ENCODE results near the gene RAET1L. TPM values are rescaled to one million over a fixed set of nuclear protein-coding genes. Genes with fewer than 3 reads are reported as not detected.
"Not testable (repeated sequence)": the region's sequence is repeated elsewhere in the genome, so short reads cannot be mapped to it uniquely, and the experiment has no call there.

RAET1L gene, protein sequence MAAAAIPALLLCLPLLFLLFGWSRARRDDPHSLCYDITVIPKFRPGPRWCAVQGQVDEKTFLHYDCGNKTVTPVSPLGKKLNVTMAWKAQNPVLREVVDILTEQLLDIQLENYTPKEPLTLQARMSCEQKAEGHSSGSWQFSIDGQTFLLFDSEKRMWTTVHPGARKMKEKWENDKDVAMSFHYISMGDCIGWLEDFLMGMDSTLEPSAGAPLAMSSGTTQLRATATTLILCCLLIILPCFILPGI
- total RNA-seq (not detected), polyA plus RNA-seq (not detected)
- long read RNA-seq, donor 1 = 0 reads
- long read RNA-seq, donor 2 = 0 reads
- long read RNA-seq, donor 3 = 0 reads
- long read RNA-seq, donor 4 = 0 reads
- long read RNA-seq, donor 5 = 0 reads
- long read RNA-seq, donor 6 = 0 reads
- long read RNA-seq, donor 7 = 0 reads
- long read RNA-seq, donor 8 = 0 reads
- long read RNA-seq, donor 9 = 0 reads
- long read RNA-seq, donor 10 = 0 reads

DNA sequence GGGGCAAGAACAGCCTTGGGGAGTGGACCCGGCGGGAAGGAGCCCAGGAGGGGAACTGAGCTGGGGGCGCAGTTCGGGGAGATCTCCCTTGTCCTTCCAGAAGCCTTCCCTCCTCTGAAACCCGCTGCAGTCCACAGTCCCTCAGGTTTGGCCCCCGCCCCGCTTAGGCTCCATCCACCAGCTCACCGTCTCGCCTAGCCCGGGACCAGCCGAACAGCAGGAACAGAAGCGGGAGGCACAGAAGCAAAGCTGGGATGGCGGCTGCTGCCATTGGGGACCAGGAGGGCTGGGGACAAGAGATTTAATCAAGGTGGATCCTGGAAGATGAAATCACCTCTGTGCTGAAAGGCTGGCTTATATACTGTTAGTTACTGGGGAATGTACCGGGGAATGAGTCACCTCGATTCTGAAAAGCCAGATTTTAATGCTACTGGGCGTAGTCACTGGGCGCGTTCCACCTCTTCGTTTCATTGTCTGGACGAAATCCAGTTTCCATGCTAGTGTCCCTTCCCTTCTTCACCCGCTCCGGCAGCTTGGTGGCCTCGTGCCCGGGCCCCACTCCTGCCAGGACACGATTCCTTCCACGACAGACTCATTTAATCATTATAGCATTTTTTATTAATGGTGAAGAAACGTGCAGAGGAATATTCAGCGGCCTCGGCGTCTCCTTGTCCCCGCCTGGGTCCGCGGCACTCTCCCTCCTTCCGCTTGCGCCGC is at the start of gene RAET1L:
TSS of gene RAET1L (minus strand) at position 332 of the 717 bp plus-strand sequence. CDS start at position 271, 61 bp downstream.
- Histone ChIP-seq H3K36me3 (replicated peaks in 1 of 2) (no peaks in the 10 kb centered on the region), H3K4me3 (peak within 1 kb of the TSS in 1 of 4 donors; percentile 12), H3K4me1 (replicated peaks in 1 of 2) (peaks cover 5 to 12% of the 10 kb centered on the region in 2 donors), H3K27me3 (peaks cover 22% of the 10 kb centered on the region), H3K9me3 (replicated peaks in 1 of 3) (no peaks in the 10 kb centered on the region), H3K27ac (no peak within 1 kb of the TSS)
- 1 to 9% (median 5%) methylated on average over 33 to 36 of the region's 36 CpGs for WGBS, 4 donors
- no peak for TF ChIP-seq POLR2A (IDR thresholded peaks at IDR 0.05)
- TF ChIP-seq, protein P1, sequence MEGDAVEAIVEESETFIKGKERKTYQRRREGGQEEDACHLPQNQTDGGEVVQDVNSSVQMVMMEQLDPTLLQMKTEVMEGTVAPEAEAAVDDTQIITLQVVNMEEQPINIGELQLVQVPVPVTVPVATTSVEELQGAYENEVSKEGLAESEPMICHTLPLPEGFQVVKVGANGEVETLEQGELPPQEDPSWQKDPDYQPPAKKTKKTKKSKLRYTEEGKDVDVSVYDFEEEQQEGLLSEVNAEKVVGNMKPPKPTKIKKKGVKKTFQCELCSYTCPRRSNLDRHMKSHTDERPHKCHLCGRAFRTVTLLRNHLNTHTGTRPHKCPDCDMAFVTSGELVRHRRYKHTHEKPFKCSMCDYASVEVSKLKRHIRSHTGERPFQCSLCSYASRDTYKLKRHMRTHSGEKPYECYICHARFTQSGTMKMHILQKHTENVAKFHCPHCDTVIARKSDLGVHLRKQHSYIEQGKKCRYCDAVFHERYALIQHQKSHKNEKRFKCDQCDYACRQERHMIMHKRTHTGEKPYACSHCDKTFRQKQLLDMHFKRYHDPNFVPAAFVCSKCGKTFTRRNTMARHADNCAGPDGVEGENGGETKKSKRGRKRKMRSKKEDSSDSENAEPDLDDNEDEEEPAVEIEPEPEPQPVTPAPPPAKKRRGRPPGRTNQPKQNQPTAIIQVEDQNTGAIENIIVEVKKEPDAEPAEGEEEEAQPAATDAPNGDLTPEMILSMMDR (IDR thresholded peaks at IDR 0.05) = no peak
- intact Hi-C loops (cut with DNase I) = no loop called here
- DNase-seq = peak; percentile 58 to 84 (median 75)

DNA sequence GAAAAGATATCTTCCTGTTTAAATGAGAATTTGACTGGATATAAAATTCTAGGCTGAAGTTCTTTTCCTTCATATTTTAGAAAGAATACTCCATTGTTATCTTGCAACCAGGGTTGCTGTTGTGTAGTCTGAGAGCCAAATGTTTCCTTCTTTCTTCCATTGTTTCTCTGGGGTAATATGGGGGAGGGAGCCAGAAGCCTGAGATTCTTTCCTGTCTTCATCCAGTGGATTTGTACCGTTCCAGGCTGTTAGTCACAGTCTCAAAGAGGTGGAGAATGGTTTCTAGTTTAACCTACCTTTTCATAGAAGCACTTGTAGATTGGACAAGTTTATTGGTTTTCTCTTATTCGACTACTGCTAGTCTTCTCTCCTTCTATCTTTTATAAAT is 49.7 kb upstream of the RAET1L start:
- Histone ChIP-seq H3K36me3 (replicated peaks in 1 of 2) (no peaks in the 10 kb centered on the region), H3K27me3 (no peaks in the 10 kb centered on the region), H3K4me1 (replicated peaks in 1 of 2) (no peaks in the 10 kb centered on the region), H3K9me3 (replicated peaks in 1 of 3) (no peaks in the 10 kb centered on the region), H3K4me3 (no peak overlapping the region), H3K27ac (no peak overlapping the region)
- TF ChIP-seq POLR2A (IDR thresholded peaks at IDR 0.05) = no peak
- TF ChIP-seq, protein P1 (IDR thresholded peaks at IDR 0.05) = no peak
- intact Hi-C loops (cut with DNase I) = loop anchor here in 1 of 2 donors (10.0 kb wide), 1 partner anchor 740 kb away; no protein-coding TSS in a partner anchor
- 82 to 92% (median 84%) methylated on average over 2 of the region's 2 CpGs for WGBS, 4 donors
- DNase-seq = no peak

DNA sequence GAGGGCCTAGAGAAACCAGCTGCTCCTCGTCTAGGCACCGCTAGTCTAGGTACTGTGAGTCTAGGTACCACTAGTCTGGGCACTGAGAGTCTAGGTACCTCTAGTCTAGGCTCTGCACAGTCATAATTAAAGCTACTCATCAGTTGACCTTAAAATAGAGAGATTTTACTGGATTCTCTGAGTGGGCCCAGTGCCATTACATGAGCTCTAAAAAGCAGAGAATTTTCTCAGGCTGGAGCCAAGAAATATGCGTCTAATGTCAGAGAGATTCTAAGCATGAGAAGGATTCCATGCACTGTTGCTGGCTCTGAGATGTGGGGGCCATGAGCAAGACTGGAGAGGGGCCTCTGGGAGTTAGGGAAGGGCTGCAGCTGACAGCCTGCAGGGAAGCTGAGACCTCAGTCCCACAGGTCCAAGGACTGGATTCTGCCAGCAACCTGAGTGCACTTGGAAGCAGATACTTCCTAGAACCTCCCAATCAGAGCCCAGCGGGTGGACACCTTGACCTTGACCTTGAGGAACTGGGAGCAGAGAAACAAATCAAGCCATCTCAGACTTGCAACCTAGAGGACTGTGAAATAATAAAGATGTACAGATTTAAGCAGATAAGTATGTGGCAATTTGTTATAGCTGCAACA is 49.2 kb upstream of the RAET1L start:
- not testable (repeated sequence) for H3K27me3 ChIP-seq; DNase-seq; H3K4me3 ChIP-seq; H3K4me1 ChIP-seq (replicated peaks in 1 of 2); H3K9me3 ChIP-seq (replicated peaks in 1 of 3); H3K27ac ChIP-seq; H3K36me3 ChIP-seq (replicated peaks in 1 of 2)
- intact Hi-C loops (cut with DNase I) = loop anchor here in 1 of 2 donors (10.0 kb wide), 1 partner anchor 740 kb away; no protein-coding TSS in a partner anchor
- WGBS, 4 donors = 70 to 74% (median 73%) methylated on average over 4 of the region's 4 CpGs

DNA sequence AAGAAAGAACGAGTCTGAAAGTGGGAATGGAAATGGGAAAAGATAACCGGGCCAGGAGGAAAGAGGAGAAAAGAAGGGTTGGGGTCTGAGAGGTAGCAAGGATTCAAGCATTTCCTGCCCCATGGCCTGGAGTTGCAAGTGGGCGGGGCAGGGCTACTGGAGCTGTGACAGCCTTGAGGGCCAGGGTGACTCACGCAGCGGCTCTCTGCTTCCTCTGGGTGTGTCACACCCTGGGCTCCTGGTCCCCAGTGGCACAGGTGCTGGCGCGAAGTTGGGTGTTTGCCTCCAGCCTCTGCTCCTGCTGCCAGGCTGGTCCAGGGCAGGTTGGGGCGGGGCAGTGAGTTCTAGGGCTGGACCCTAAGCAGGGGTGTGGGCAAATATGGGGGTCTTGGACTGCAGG is 46.9 kb upstream of the RAET1L start:
- TF ChIP-seq, protein P1 (IDR thresholded peaks at IDR 0.05) = no peak
- TF ChIP-seq POLR2A (IDR thresholded peaks at IDR 0.05) = no peak
- H3K4me3 ChIP-seq = no peak overlapping the region
- H3K27ac ChIP-seq = no peak overlapping the region
- H3K27me3 ChIP-seq = no peaks in the 10 kb centered on the region
- intact Hi-C loops (cut with DNase I) = loop anchor here in 1 of 2 donors (10.0 kb wide), 1 partner anchor 743 kb away; no protein-coding TSS in a partner anchor
- 27 to 53% (median 44%) methylated on average over 6 to 8 of the region's 8 CpGs for WGBS, 4 donors
- no peaks in the 10 kb centered on the region for H3K9me3 ChIP-seq (replicated peaks in 1 of 3)
- H3K4me1 ChIP-seq (replicated peaks in 1 of 2) = peaks cover 0 to 6% of the 10 kb centered on the region in 2 donors
- peak; percentile 82 to 96 (median 91) for DNase-seq
- H3K36me3 ChIP-seq (replicated peaks in 1 of 2) = no peaks in the 10 kb centered on the region

Measured in adrenal gland (tissue), 19 donors.